Measurements from ENCODE around the gene SZT2. TPM values are rescaled to one million over a fixed set of nuclear protein-coding genes. Genes with fewer than 3 reads are reported as not detected.

Gene SZT2
- total and polyA plus RNA-seq, 8 donors: 18.5 to 54.9 (median 24.6) TPM

DNA sequence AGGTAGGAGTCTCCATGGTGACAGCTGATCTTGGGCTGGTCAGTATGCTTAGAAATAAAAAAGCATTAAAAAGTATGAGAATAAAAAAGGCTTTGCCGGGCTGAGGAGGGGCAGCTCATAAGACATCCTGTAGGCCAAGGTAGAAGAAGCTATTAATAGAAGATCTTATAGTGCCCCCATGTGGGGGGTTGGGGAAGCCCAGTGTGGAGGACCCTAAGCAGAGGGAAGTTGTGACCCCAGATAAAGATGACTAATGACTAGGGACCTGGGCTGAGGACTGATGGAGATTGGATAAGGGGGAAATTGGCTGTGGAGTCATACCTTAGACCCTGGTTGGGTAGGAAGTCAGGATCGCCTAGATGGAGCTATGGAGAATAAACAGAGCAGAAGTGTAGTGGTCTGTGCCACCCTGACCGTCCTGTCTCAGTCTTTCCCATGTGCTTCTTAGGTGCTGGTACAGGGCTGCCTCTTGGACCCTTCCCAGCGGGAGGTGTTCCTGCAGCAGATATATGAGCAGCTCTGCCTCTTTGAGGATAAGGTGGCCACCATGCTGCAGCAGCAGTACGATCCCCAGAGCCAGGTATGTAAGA, 25.0 kb downstream of the SZT2 start:
- no peaks in the 10 kb centered on the region for H3K4me1 ChIP-seq
- no peak for FAIRE-seq
- H3K4me3 ChIP-seq: no peak overlapping the region
- H3K36me3 ChIP-seq: peaks cover 4 to 18% (median 6%) of the 10 kb centered on the region in 3 donors
- TF ChIP-seq, protein P1, sequence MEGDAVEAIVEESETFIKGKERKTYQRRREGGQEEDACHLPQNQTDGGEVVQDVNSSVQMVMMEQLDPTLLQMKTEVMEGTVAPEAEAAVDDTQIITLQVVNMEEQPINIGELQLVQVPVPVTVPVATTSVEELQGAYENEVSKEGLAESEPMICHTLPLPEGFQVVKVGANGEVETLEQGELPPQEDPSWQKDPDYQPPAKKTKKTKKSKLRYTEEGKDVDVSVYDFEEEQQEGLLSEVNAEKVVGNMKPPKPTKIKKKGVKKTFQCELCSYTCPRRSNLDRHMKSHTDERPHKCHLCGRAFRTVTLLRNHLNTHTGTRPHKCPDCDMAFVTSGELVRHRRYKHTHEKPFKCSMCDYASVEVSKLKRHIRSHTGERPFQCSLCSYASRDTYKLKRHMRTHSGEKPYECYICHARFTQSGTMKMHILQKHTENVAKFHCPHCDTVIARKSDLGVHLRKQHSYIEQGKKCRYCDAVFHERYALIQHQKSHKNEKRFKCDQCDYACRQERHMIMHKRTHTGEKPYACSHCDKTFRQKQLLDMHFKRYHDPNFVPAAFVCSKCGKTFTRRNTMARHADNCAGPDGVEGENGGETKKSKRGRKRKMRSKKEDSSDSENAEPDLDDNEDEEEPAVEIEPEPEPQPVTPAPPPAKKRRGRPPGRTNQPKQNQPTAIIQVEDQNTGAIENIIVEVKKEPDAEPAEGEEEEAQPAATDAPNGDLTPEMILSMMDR (IDR thresholded peaks at IDR 0.05): peak; percentile 33 to 57 (median 48)
- 78 to 90% methylated on average over 5 of the region's 5 CpGs for WGBS, 2 donors
- peak in 4 of 6 donors; percentile 37 to 66 (median 54) for DNase-seq
- intact Hi-C loops (cut with DNase I): loop anchor here in 1 of 3 donors (5.0 kb wide), 1 partner anchor 187 kb away; no protein-coding TSS in a partner anchor
- peak; percentile 70 to 98 (median 88) for ATAC-seq
- no peaks in the 10 kb centered on the region for H3K27me3 ChIP-seq
- no peak overlapping the region for H3K27ac ChIP-seq
- H3K9me3 ChIP-seq: no peaks in the 10 kb centered on the region

DNA sequence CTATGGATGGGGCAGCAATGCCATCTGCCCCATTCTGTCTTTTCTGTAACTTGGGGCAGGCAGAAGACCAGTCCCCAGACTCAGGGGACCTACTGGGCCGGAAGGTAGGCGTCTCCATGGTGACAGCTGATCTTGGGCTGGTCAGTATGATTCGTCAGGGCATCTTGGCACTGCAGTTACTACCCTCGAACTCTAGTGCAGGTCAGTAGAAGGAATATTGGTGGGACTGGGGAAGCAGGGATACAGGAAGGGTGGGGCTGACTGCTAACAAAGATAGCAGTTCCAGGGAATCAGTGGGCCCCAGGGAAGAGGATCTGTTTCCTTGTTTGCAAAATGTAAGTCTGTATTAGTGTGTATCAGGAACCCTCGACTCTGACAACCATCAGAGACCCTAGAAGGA, 26.2 kb downstream of the SZT2 start:
- 77 to 87% methylated on average over 5 of the region's 5 CpGs for WGBS, 2 donors
- TF ChIP-seq, protein P1 (IDR thresholded peaks at IDR 0.05): no peak
- FAIRE-seq: no peak
- Histone ChIP-seq H3K27ac (no peak overlapping the region), H3K4me3 (no peak overlapping the region), H3K36me3 (peaks cover 4 to 30% (median 6%) of the 10 kb centered on the region in 3 donors), H3K9me3 (no peaks in the 10 kb centered on the region), H3K4me1 (no peaks in the 10 kb centered on the region), H3K27me3 (no peaks in the 10 kb centered on the region)
- DNase-seq: no peak
- no peak for ATAC-seq
- intact Hi-C loops (cut with DNase I): loop anchor here in 1 of 3 donors (5.0 kb wide), 1 partner anchor 189 kb away; no protein-coding TSS in a partner anchor

DNA sequence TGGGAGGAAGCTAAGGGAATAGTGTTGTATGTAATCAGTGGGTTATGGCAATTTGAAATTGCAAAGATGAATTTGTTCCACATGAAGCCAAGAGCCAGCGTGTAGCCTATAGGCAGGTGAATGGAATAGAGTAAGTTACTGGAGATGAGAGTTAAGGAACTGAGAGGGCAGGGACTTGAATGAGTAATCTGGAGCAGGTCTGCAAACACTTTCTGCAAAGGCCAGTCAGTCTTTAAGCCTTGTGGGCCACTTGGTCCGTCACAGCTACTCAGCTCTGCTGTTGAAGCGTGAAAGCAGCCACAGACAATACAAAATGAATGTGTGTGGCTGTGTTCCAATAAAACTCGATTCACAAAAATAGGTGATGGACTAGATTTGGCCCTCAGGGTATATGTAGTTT, 29.2 kb downstream of the SZT2 start:
- Histone ChIP-seq H3K4me1 (no peaks in the 10 kb centered on the region), H3K27ac (no peak overlapping the region), H3K36me3 (peaks cover 4 to 48% (median 13%) of the 10 kb centered on the region in 3 donors), H3K27me3 (no peaks in the 10 kb centered on the region), H3K4me3 (no peak overlapping the region), H3K9me3 (no peaks in the 10 kb centered on the region)
- 86 to 94% methylated on average over 4 of the region's 4 CpGs for WGBS, 2 donors
- ATAC-seq (no peak), DNase-seq (no peak), FAIRE-seq (no peak)
- intact Hi-C loops (cut with DNase I): loop anchor here in 1 of 3 donors (5.0 kb wide), 1 partner anchor 192 kb away; no protein-coding TSS in a partner anchor
- TF ChIP-seq, protein P1 (IDR thresholded peaks at IDR 0.05): no peak

DNA sequence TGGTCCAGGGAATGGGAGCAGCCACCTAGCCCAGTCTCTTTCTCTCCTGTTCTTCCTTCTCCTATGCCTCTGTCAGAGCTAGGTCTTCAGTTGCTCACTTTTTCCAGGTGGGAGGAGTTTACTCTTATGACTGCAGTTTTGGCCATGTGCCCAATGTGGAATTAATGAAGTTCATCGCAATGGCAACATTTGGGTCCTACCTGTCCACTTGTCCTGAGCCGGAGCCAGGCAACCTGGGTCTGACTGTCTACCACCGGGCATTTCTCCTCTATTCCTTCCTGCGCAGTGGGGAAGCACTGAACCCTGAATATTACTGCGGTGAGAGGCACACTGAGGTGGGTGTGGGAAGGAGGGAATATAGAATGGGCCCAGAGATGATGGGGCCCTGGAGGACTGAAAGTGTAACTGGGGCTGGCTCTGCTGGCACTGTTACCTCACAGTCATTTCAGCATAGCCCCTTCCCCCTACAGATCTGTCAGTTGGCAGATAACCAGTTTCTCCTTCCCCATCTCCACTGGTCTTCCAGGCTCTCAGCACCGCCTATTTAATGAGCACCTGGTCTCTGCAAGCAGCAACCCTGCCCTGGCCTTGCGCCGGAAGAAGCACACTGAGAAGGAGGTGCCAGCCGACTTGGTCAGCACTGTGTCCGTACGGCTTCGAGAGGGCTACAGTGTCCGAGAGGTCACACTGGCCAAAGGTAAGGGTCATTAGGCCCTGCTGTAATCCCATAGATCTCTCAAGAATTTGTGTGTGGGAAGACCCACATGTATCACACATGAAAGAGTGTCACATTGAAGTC, 30.1 kb downstream of the SZT2 start:
- Histone ChIP-seq H3K4me3 (no peak overlapping the region), H3K36me3 (peaks cover 4 to 56% (median 15%) of the 10 kb centered on the region in 3 donors), H3K27ac (no peak overlapping the region), H3K27me3 (no peaks in the 10 kb centered on the region), H3K9me3 (no peaks in the 10 kb centered on the region), H3K4me1 (no peaks in the 10 kb centered on the region)
- TF ChIP-seq, protein P1 (IDR thresholded peaks at IDR 0.05): no peak
- DNase-seq (peak in 1 of 6 donors; percentile 32), ATAC-seq (no peak), FAIRE-seq (no peak)
- intact Hi-C loops (cut with DNase I): loop anchor here in 2 of 3 donors (5.0 kb wide), 1 partner anchor 193 kb away; no protein-coding TSS in a partner anchor
- WGBS, 2 donors: 94 to 96% methylated on average over 13 of the region's 13 CpGs

All from pancreas (tissue), 10 donors.